Measurements from ENCODE around the gene KIT.

DNA sequence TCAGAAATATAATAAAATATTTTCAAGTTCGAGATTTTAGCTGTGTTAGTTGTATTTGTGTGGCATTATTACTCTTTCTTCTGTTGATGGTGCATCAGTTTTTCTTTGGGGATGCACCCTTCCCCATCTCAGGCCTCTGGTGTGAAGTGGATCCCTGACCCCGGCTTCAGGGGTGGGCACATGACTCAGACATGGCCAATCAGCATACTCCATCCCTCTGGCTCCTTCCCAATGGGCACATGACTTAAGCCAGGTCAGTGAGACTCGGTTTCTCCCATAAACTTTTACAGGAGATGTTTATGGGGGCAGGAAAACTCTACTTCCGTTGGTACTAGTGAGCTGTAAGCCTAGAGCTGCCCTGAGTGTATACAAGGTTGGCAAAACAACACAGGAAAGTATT is 3.0 kb upstream of the KIT start:
- no peak for TF ChIP-seq EZH2phosphoT487 (IDR thresholded peaks at IDR 0.05; ENCODE audit: insufficient read depth, low read depth)
- no peak for TF ChIP-seq EZH2 (IDR thresholded peaks at IDR 0.05; ENCODE audit: insufficient read depth, poor library complexity, severe bottlenecking)
